ENCODE data around the gene FKBP10.
"Not testable (repeated sequence)": the region's sequence is repeated elsewhere in the genome, so short reads cannot be mapped to it uniquely, and the experiment has no call there.

The FKBP10 gene

GRCh38 chr17:41839448-41839847 is 26.6 kb downstream of the FKBP10 start:
- not testable (repeated sequence) for DNase-seq (ENCODE audit: low spot score)

- not testable (repeated sequence) for DNase-seq (ENCODE audit: low spot score)
Measured at GRCh38 chr17:41840781-41841180, 28.0 kb downstream of the FKBP10 start.

GRCh38 chr17:41844971-41845370 is 32.2 kb downstream of the FKBP10 start:
- DNase-seq (ENCODE audit: low spot score): no peak

- DNase-seq (ENCODE audit: low spot score): no peak
Measured at GRCh38 chr17:41848788-41849187, 36.0 kb downstream of the FKBP10 start.

- peak; percentile 37 for DNase-seq (ENCODE audit: low spot score)
Measured at GRCh38 chr17:41849251-41849990, 36.6 kb downstream of the FKBP10 start.

GRCh38 chr17:41851382-41851781 is 38.6 kb downstream of the FKBP10 start:
- DNase-seq (ENCODE audit: low spot score): not testable (repeated sequence)

GRCh38 chr17:41860254-41860931 is 47.6 kb downstream of the FKBP10 start:
- DNase-seq (ENCODE audit: low spot score): no peak

- DNase-seq (ENCODE audit: low spot score): no peak
Measured at GRCh38 chr17:41863074-41863848, 50.5 kb downstream of the FKBP10 start.

GRCh38 chr17:41864498-41864835 is 51.7 kb downstream of the FKBP10 start:
- DNase-seq (ENCODE audit: low spot score): peak; percentile 56

- peak; percentile 92 for DNase-seq (ENCODE audit: low spot score)
Measured at GRCh38 chr17:41864836-41865595, 52.2 kb downstream of the FKBP10 start, which contains the start of gene KLHL11. TSS of gene KLHL11 (minus strand) at chr17:41865423. CDS start at chr17:41865370, 53 bp downstream.

GRCh38 chr17:41865596-41865893 is 52.7 kb downstream of the FKBP10 start:
- DNase-seq (ENCODE audit: low spot score): no peak

GRCh38 chr17:41868568-41868967 is 55.8 kb downstream of the FKBP10 start:
- DNase-seq (ENCODE audit: low spot score): no peak

- DNase-seq (ENCODE audit: low spot score): no peak
Measured at GRCh38 chr17:41869426-41869825, 56.6 kb downstream of the FKBP10 start.

- no peak for DNase-seq (ENCODE audit: low spot score)
Measured at GRCh38 chr17:41870097-41870496, 57.3 kb downstream of the FKBP10 start.

- no peak for DNase-seq (ENCODE audit: low spot score)
Measured at GRCh38 chr17:41870627-41871026, 57.8 kb downstream of the FKBP10 start.

- DNase-seq (ENCODE audit: low spot score): no peak
Measured at GRCh38 chr17:41871789-41872188, 59.0 kb downstream of the FKBP10 start.
